ACC112 (cell line): ENCODE results near the gene CD6.
"Not testable (repeated sequence)": the region's sequence is repeated elsewhere in the genome, so short reads cannot be mapped to it uniquely, and the experiment has no call there.

Source experiments
- H2AFZ ChIP-seq: fragments of 200-600 bp; sonication (generic); one replicate; pipeline ENCODE4 v1.6.0; 2017; ENCODE audit warnings: antibody characterized with exemption, low read length; ENCODE audit not compliant: unreplicated experiment
- H3K27ac ChIP-seq: fragments of 200-600 bp; sonication (generic); 2 replicates; pipeline ENCODE4 v1.5.1; 2014; ENCODE audit warnings: low read depth, mild to moderate bottlenecking, antibody characterized with exemption, low read length, moderate library complexity
- H3K27me3 ChIP-seq: fragments of 200-600 bp; sonication (generic); 2 replicates; pipeline ENCODE4 v1.6.1; 2014; ENCODE audit warnings: mild to moderate bottlenecking, antibody characterized with exemption, low read length, moderate library complexity, mixed read lengths; ENCODE audit not compliant: insufficient read depth
- H3K36me3 ChIP-seq: fragments of 200-600 bp; sonication (generic); 2 replicates; pipeline ENCODE4 v1.6.1; 2016; ENCODE audit warnings: mild to moderate bottlenecking, antibody characterized with exemption, low read length, moderate library complexity, mixed read lengths; ENCODE audit not compliant: insufficient read depth
- H3K4me1 ChIP-seq: fragments of 200-600 bp; sonication (generic); one replicate; pipeline ENCODE4 v1.6.1; 2016; ENCODE audit warnings: low read length, mixed read lengths; ENCODE audit not compliant: insufficient read depth, unreplicated experiment, control insufficient read depth
- H3K4me3 ChIP-seq: fragments of 200-600 bp; sonication (generic); 2 replicates; pipeline ENCODE4 v1.5.1; 2014; ENCODE audit warnings: mild to moderate bottlenecking, low read depth, low read length
- H3K79me2 ChIP-seq: fragments of 200-600 bp; sonication (generic); one replicate; pipeline ENCODE4 v1.6.0; 2016; ENCODE audit warnings: low read length; ENCODE audit not compliant: control insufficient read depth, unreplicated experiment, insufficient read depth

The CD6 gene

DNA sequence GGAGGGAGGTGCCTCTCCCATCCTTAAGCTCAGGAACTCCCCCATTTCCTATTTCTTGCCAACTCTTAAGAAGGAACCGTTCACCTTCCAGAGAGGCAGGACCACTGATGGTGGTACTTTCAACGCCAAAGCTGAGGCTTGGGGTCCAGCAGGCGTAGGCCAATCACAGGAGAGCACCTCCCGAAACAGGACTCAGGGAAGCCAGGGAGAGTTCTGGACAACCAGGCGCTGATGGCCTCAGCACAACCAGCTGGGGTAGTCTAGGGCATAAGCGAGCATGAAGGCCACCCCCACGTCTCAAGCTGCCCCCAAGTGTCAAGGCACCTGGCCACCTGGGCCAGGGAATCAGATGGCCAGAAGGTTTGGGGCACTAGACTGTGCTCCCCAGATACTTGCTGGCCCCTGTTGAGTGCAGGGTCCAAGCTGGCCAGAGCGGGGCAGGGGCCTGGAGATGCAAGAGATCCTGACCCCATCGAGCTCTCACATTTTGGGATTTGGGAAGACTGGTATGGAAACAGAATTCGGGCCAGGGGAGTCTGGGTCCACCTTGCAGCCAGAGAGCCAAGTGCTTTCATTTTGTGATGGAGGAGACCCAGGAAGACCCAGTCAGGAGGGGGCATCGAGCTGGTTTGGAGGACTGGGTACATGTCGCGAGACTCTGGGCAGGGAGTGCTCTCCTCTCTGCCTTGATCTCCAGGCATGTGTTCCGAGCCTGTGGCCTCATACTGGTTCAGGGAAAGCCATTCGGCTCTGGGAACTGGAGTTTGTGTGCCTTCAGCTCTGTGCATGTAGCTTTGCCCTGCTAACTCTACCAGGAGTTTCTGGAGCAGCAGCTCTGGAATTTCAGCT, 926 bp downstream of the CD6 start:
- H3K27me3 ChIP-seq: peaks cover 11% of the 10 kb centered on the region; the same call in 1 of the 2 replicates
- no peaks in the 10 kb centered on the region for H3K79me2 ChIP-seq
- H3K4me1 ChIP-seq: no peaks in the 10 kb centered on the region
- H2AFZ ChIP-seq: no peak overlapping the region
- H3K36me3 ChIP-seq: no peaks in the 10 kb centered on the region
- H3K4me3 ChIP-seq: no peak overlapping the region
- no peak overlapping the region for H3K27ac ChIP-seq

GRCh38 chr11:60973699-60974098, 2.2 kb downstream of the CD6 start:
- Histone ChIP-seq H3K36me3 (no peaks in the 10 kb centered on the region), H3K27ac (no peak overlapping the region), H3K4me3 (no peak overlapping the region), H3K79me2 (no peaks in the 10 kb centered on the region), H3K27me3 (peaks cover 4% of the 10 kb centered on the region; the same call in 1 of the 2 replicates), H3K4me1 (no peaks in the 10 kb centered on the region), H2AFZ (no peak overlapping the region)

GRCh38 chr11:60974316-60974715, 2.8 kb downstream of the CD6 start:
- not testable (repeated sequence) for H3K79me2 ChIP-seq, H3K27ac ChIP-seq, H3K27me3 ChIP-seq, H2AFZ ChIP-seq, H3K4me3 ChIP-seq, H3K4me1 ChIP-seq, H3K36me3 ChIP-seq

DNA sequence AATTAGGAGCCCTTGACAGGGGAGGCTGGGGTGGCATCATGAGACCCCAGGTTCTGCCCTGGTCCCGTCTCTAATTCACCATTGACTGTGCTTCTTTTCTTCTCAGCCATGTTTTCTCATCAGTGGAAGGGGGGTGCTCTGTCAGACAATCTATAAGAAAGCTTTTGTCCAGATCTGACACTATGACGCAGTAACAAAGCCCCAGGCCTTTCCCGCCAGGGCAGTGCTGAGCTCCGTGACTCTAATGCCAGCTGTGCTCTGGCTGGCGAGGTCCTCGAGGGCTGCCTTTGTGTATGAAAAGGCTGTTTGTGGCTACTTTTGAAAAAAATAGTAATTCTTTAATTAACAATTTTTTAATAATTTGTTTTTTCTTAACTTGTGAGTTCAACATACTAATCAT, 3.2 kb downstream of the CD6 start:
- H3K4me3 ChIP-seq: no peak overlapping the region
- peaks cover 4% of the 10 kb centered on the region; the same call in 1 of the 2 replicates for H3K27me3 ChIP-seq
- H3K36me3 ChIP-seq: no peaks in the 10 kb centered on the region
- no peaks in the 10 kb centered on the region for H3K79me2 ChIP-seq
- H3K4me1 ChIP-seq: no peaks in the 10 kb centered on the region
- no peak overlapping the region for H3K27ac ChIP-seq
- H2AFZ ChIP-seq: no peak overlapping the region

DNA sequence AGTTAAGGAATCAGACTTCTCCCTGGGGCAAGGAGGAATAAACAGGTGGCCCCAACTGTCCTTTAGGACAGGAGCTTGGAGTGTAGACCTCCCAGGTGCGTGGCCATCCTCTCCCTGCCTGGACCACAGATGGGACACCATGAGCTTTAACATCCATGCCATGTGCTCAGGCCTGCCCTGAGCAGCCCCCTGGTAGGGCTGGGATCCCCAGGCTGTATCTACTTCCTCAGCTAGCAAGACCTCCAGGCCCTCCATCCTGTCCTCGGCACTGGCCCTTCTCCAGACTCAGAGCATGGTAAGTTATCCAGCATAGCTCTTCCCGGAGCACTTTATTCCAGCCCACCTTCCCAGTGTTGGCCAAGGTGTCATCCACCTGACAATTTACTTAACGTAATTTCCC, 5.7 kb downstream of the CD6 start:
- no peak overlapping the region for H3K4me3 ChIP-seq

DNA sequence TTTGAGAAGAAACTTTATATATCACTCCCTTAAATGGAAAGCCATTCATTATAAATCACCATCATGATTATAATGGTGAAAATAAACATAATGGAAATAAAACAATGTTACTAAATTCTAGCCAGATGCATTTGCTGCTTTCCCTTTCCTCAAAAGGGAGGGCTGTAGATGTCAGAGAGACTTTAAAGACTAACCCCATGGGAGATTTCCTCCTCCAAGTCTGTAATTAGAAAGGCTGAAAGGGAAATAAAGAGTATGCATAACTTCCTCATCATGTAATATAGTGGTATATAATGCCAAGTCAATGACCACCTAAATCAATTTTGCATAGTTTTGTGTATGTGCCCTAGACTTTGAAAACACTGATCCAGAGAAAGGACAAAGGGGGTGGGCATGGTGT, 6.4 kb downstream of the CD6 start:
- Histone ChIP-seq H2AFZ (no peak overlapping the region), H3K79me2 (no peaks in the 10 kb centered on the region), H3K27me3 (peaks cover 4% of the 10 kb centered on the region; the same call in 1 of the 2 replicates), H3K4me3 (no peak overlapping the region), H3K36me3 (no peaks in the 10 kb centered on the region), H3K4me1 (no peaks in the 10 kb centered on the region), H3K27ac (no peak overlapping the region)

More for the DNA sequence above, 5.7 kb downstream of the CD6 start:
- Histone ChIP-seq H2AFZ (no peak overlapping the region), H3K27ac (no peak overlapping the region), H3K79me2 (no peaks in the 10 kb centered on the region), H3K36me3 (no peaks in the 10 kb centered on the region), H3K27me3 (peaks cover 4% of the 10 kb centered on the region; the same call in 1 of the 2 replicates), H3K4me1 (no peaks in the 10 kb centered on the region)

GRCh38 chr11:60978546-60979380, 7.3 kb downstream of the CD6 start:
- Histone ChIP-seq H2AFZ (no peak overlapping the region), H3K79me2 (no peaks in the 10 kb centered on the region), H3K27ac (no peak overlapping the region), H3K4me1 (no peaks in the 10 kb centered on the region), H3K36me3 (no peaks in the 10 kb centered on the region), H3K4me3 (no peak overlapping the region), H3K27me3 (peaks cover 6% of the 10 kb centered on the region)

GRCh38 chr11:60981515-60981914, 10.0 kb downstream of the CD6 start:
- Histone ChIP-seq H3K4me1 (peaks cover 9% of the 10 kb centered on the region), H3K79me2 (no peaks in the 10 kb centered on the region), H3K27ac (no peak overlapping the region), H3K4me3 (no peak overlapping the region), H3K27me3 (peaks cover 15% of the 10 kb centered on the region), H3K36me3 (no peaks in the 10 kb centered on the region), H2AFZ (no peak overlapping the region)

DNA sequence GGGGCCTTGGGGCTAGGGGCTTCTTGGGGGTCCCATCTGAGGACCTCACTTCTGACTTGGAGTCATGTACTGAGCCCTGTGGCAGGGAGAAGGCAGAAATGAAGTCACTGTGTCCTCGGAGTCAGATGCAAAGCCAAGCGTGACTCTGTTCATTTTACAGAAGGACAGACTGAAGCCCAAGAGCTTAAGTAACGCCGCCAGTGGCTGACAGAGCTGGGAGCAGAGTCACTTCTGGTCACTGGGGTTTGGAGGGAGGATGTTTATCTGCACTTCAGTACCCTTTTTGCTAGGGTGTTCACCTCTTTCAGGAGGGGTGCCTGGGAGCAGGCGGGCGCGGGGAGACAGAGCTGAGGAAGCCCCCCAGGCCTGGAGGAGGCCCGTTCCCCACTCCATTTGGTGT, 10.7 kb downstream of the CD6 start:
- H3K27me3 ChIP-seq: peaks cover 15% of the 10 kb centered on the region
- H3K36me3 ChIP-seq: no peaks in the 10 kb centered on the region
- no peaks in the 10 kb centered on the region for H3K79me2 ChIP-seq
- H3K27ac ChIP-seq: no peak overlapping the region
- H3K4me3 ChIP-seq: no peak overlapping the region
- peaks cover 9% of the 10 kb centered on the region for H3K4me1 ChIP-seq
- H2AFZ ChIP-seq: no peak overlapping the region

GRCh38 chr11:60984149-60984548, 12.7 kb downstream of the CD6 start:
- H3K27me3 ChIP-seq: peaks cover 18% of the 10 kb centered on the region
- no peak overlapping the region for H3K4me3 ChIP-seq
- H3K27ac ChIP-seq: no peak overlapping the region
- no peak overlapping the region for H2AFZ ChIP-seq
- H3K79me2 ChIP-seq: no peaks in the 10 kb centered on the region
- H3K4me1 ChIP-seq: peaks cover 9% of the 10 kb centered on the region
- H3K36me3 ChIP-seq: no peaks in the 10 kb centered on the region
